ENCODE measurements around the gene LGR6.

The LGR6 gene

DNA sequence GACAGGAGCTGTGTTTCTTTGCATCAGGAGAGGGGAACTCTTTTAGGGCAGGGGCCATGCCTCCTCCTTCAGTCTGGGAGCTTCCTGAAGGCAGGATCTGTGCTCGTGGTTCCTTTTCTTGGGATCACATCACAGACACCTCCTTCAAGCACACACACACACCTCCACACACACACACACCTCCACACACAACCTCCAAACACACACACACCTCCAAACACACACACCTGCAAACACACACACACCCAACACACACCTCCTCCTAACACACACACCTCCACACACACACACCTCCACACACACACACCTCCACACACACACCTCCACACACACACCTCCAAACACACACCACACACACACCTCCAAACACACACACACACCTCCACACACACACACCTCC is 10.5 kb downstream of the LGR6 start:
- Histone ChIP-seq H3K9ac (no peak overlapping the region), H4K20me1 (peaks cover 0 to 5% (median 0%) of the 10 kb centered on the region in 11 experiments; a peak in 1 of 22 replicates), H3K9me3 (replicated peaks in 1 of 11) (peaks cover 0 to 4% (median 0%) of the 10 kb centered on the region in 11 experiments; a peak in 4 of 22 replicates), H3K36me3 (peaks cover 0 to 13% (median 0%) of the 10 kb centered on the region in 11 experiments; a peak in 2 of 22 replicates), H3K4me1 (peaks cover 15 to 74% (median 61%) of the 10 kb centered on the region in 10 experiments), H3K4me2 (peak overlapping the region in 4 of 11 experiments; percentile 0 to 95 (median 53); a peak in 2 of 22 replicates), H3K27me3 (peaks cover 0 to 12% (median 0%) of the 10 kb centered on the region in 11 experiments; a peak in 1 of 22 replicates), H3K4me3 (no peak overlapping the region), H3K27ac (no peak overlapping the region)
- TF ChIP-seq Cebpa-rat (IDR thresholded peaks at IDR 0.05) = no peak

DNA sequence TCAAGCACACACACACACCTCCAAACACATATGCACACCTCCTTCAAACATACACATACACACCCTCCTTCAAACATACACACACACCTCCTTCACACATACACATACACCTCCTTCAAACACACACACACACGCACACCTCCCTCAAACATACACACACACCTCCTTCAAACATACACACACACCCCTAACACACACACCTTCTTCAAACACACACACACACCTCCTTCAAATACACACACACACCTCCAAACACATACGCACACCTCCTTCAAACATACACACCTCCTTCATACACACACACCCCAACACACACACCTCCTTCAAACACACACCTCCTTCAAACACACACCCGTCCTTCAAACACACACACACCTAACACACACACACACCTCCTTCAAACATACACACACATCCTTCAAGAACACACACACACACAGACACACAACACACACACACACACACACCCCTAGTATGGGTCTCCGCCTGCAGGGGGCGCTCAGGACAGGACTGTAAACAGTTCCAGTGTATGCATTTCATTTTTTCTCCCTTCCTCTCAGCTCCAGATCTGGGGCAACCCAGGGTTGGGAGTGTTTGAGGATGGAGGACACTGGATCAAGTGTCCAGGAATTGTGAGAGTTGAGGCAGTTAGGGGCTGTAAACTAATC is 12.1 kb downstream of the LGR6 start:
- Histone ChIP-seq H3K4me1 (peaks cover 0 to 62% (median 46%) of the 10 kb centered on the region in 10 experiments; a peak in 17 of 20 replicates), H3K9ac (no peak overlapping the region), H3K9me3 (replicated peaks in 1 of 11) (peaks cover 0 to 4% (median 0%) of the 10 kb centered on the region in 11 experiments; a peak in 4 of 22 replicates), H4K20me1 (peaks cover 0 to 5% (median 0%) of the 10 kb centered on the region in 11 experiments; a peak in 1 of 22 replicates), H3K4me2 (no peak overlapping the region), H3K27me3 (peaks cover 0 to 4% (median 0%) of the 10 kb centered on the region in 11 experiments; a peak in 1 of 22 replicates), H3K4me3 (no peak overlapping the region), H3K27ac (no peak overlapping the region), H3K36me3 (peaks cover 0 to 13% (median 0%) of the 10 kb centered on the region in 11 experiments; a peak in 2 of 22 replicates)
- TF ChIP-seq Cebpa-rat (IDR thresholded peaks at IDR 0.05) = no peak

DNA sequence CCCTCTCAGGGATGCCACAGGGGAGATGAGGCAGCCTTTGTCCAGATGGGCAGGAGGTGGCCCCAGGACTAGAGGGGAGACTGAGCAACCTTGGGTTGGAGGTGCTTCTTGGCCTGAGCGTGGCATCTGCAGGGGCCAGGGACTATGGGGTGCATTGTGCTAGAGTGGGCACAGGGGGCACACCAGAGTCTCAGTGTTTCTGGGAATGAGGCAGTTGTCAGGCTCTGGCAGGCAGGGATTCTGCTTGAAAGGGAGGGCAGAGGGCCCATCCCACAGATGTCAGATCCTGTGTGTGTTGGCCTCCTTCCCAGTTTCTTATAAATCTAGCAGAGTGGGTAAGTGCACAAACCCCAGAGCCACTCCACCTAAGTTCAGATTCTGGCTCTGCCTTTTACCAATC is 13.7 kb downstream of the LGR6 start:
- Histone ChIP-seq H3K9me3 (replicated peaks in 1 of 11) (peaks cover 0 to 4% (median 0%) of the 10 kb centered on the region in 11 experiments; a peak in 4 of 22 replicates), H3K4me3 (no peak overlapping the region), H3K9ac (no peak overlapping the region), H4K20me1 (0 out of 22 replicates have a peak, but pooled peaks cover 0 to 2% (median 0%) of the 10 kb centered on the region in 11 experiments), H3K4me2 (peak overlapping the region in 3 of 11 experiments; percentile 26 to 32 (median 27); a peak in 4 of 22 replicates), H3K27ac (no peak overlapping the region), H3K4me1 (peaks cover 0 to 46% (median 29%) of the 10 kb centered on the region in 10 experiments; a peak in 16 of 20 replicates), H3K36me3 (peaks cover 0 to 13% (median 0%) of the 10 kb centered on the region in 11 experiments; a peak in 2 of 22 replicates), H3K27me3 (no peaks in the 10 kb centered on the region)
- no peak for TF ChIP-seq Cebpa-rat (IDR thresholded peaks at IDR 0.05)

DNA sequence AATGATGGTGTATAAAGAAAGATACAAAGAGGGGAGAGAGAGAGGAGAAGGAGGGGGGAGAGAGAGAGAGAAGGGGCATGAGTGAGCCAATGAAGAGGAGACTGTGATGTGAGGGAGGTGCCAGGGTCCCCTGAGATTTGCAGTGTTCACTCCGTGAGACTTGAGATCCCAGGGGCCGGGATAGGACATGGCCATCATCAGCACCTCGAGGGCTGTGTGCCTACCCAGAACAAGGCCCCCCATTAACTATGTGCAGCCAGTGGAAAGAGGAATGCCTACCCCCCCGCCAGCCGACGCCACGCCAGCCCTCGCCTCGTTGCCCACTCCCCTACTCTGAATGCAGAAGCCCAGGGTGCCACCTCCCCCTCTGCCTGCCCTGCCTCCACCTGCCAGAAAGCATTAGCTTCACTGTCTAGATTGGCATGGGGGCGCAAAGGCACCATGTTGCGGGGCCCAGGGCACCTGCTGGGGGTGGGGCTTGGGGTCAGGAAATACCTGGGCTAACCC is 14.8 kb downstream of the LGR6 start:
- no peak overlapping the region for H3K9ac ChIP-seq
- H3K27me3 ChIP-seq = peaks cover 0 to 3% (median 0%) of the 10 kb centered on the region in 11 experiments; a peak in 4 of 22 replicates
- no peak overlapping the region for H3K27ac ChIP-seq
- peaks cover 0 to 4% (median 0%) of the 10 kb centered on the region in 11 experiments; a peak in 4 of 22 replicates for H3K9me3 ChIP-seq (replicated peaks in 1 of 11)
- TF ChIP-seq Cebpa-rat (IDR thresholded peaks at IDR 0.05) = no peak
- peaks cover 0 to 36% (median 18%) of the 10 kb centered on the region in 10 experiments; a peak in 15 of 20 replicates for H3K4me1 ChIP-seq
- H3K4me2 ChIP-seq = peak overlapping the region in 5 of 11 experiments; percentile 7 to 41 (median 27); a peak in 7 of 22 replicates
- peaks cover 0 to 13% (median 0%) of the 10 kb centered on the region in 11 experiments; a peak in 2 of 22 replicates for H3K36me3 ChIP-seq
- H4K20me1 ChIP-seq = peaks cover 0 to 11% (median 0%) of the 10 kb centered on the region in 11 experiments; a peak in 1 of 22 replicates
- no peak overlapping the region for H3K4me3 ChIP-seq

DNA sequence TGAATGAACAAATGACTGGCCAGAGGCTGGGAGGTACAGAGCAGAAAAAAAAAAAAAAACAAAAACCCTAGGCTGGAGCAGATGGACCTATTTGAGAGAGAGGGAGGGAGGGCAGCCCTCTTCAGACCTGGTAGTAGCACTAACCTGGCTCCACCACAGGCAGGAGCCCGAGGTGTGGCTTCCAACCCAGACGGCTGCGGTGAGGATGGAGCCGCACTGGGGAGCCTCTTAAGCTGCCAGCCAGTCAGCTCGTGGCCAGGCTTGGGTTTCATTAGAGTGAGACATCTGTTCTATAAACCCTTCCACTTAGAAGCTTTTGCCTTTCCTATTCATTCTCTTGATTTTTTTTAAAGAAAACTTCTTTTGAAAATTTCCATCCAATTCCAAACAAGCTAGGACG is 16.8 kb downstream of the LGR6 start:
- no peak overlapping the region for H3K9ac ChIP-seq
- no peak overlapping the region for H3K4me2 ChIP-seq
- peaks cover 0 to 12% (median 0%) of the 10 kb centered on the region in 11 experiments; a peak in 2 of 22 replicates for H3K36me3 ChIP-seq

DNA sequence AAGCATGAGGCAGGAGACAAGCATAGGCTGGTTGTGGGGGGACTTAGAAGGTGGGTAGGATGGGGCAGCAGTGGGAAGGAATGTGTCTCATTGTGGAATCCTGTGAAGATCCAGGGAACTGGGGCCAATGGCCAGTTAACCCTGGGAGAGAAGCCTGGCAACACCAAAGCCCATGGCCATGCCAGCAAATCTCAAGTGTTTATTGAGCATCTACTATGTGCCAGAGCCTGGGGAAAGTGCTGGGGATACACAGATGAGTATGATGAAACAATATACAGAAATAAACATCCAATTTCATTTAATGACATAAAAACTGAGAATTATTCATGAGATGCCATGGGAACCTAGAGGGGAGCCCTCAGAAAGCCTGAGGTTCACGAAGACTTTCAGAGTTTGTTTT is 17.4 kb downstream of the LGR6 start:
- H3K4me1 ChIP-seq = peaks cover 3 to 47% (median 29%) of the 10 kb centered on the region in 10 experiments; a peak in 16 of 20 replicates
- H3K27ac ChIP-seq = no peak overlapping the region
- peaks cover 0 to 11% (median 0%) of the 10 kb centered on the region in 11 experiments; a peak in 1 of 22 replicates for H4K20me1 ChIP-seq
- H3K4me2 ChIP-seq = no peak overlapping the region
- H3K9ac ChIP-seq = no peak overlapping the region
- no peak overlapping the region for H3K4me3 ChIP-seq
- H3K9me3 ChIP-seq (replicated peaks in 1 of 11) = no peaks in the 10 kb centered on the region
- H3K36me3 ChIP-seq = peaks cover 0 to 6% (median 0%) of the 10 kb centered on the region in 11 experiments; a peak in 1 of 22 replicates
- peaks cover 0 to 25% (median 11%) of the 10 kb centered on the region in 11 experiments; a peak in 18 of 22 replicates for H3K27me3 ChIP-seq
- TF ChIP-seq Cebpa-rat (IDR thresholded peaks at IDR 0.05) = no peak

More for the DNA sequence above, 16.8 kb downstream of the LGR6 start:
- Histone ChIP-seq H3K4me1 (peaks cover 3 to 45% (median 26%) of the 10 kb centered on the region in 10 experiments; a peak in 16 of 20 replicates), H3K4me3 (no peak overlapping the region), H3K27ac (no peak overlapping the region), H4K20me1 (peaks cover 0 to 11% (median 0%) of the 10 kb centered on the region in 11 experiments; a peak in 1 of 22 replicates), H3K9me3 (replicated peaks in 1 of 11) (peaks cover 0 to 2% (median 0%) of the 10 kb centered on the region in 11 experiments; a peak in 4 of 22 replicates), H3K27me3 (peaks cover 0 to 21% (median 11%) of the 10 kb centered on the region in 11 experiments; a peak in 18 of 22 replicates)
- TF ChIP-seq Cebpa-rat (IDR thresholded peaks at IDR 0.05) = no peak

DNA sequence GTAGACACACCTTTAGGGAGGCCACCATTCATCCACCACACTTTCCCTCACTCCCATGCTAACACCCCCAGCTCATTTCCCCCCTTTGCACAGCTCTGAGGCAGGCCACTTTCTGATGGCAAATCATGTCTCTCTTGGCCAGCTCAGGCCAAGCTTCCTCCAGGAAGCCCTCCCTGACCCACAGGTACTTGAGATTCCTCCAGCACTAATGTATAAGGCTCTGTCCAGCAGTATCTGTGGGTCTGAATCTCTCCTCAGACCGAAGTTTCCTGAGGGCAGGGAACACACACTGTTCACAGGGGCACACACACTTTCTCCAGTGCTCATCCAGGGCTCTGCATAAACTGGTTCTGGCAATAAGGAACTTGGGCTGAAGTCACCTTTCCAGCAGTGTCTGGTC is 19.2 kb downstream of the LGR6 start:
- no peak overlapping the region for H3K4me3 ChIP-seq
- no peaks in the 10 kb centered on the region for H3K36me3 ChIP-seq
- peaks cover 0 to 30% (median 11%) of the 10 kb centered on the region in 11 experiments; a peak in 18 of 22 replicates for H3K27me3 ChIP-seq
- no peak overlapping the region for H3K9ac ChIP-seq
- H3K27ac ChIP-seq = no peak overlapping the region
- peaks cover 0 to 11% (median 0%) of the 10 kb centered on the region in 11 experiments; a peak in 2 of 22 replicates for H4K20me1 ChIP-seq
- no peaks in the 10 kb centered on the region for H3K9me3 ChIP-seq (replicated peaks in 1 of 11)
- TF ChIP-seq Cebpa-rat (IDR thresholded peaks at IDR 0.05) = no peak
- peaks cover 13 to 56% (median 37%) of the 10 kb centered on the region in 10 experiments; a peak in 19 of 20 replicates for H3K4me1 ChIP-seq
- no peak overlapping the region for H3K4me2 ChIP-seq

DNA sequence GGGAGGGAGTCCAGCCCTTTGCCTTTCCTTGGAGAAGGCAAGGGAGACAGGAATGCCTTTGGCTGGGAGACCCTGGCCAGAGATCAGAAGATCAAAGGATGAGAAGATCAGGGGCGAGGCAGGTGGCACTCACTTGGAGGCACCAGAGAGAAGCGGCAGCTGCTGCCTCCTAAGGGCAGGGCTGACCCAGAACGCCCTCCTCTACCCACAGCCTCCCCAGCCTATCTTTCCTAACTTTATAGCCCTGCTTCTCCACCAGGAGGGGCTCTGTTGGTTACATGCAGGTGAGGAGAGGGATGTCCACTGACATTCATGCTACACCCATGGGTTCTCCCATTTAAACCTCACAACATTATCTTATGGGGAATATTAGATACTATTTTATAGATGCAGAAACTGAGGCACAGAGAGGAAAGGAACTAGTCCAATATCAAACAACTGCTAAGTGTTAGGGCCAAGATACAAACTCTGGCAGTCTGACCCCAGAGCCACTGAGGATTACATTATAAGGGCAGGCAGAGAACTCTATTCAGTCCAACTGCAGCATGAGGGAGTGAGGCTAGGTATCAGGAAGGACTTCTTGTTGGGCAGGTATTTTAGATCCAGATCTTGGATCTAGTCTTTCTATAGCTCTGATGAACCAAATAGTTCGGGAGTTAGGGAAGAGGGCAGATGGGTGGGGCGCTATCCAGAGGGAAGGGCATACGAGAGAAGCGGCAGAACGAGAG is 19.9 kb downstream of the LGR6 start:
- H3K4me1 ChIP-seq = peaks cover 13 to 50% (median 34%) of the 10 kb centered on the region in 10 experiments; a peak in 19 of 20 replicates
- peaks cover 0 to 11% (median 0%) of the 10 kb centered on the region in 11 experiments; a peak in 2 of 22 replicates for H4K20me1 ChIP-seq
- no peaks in the 10 kb centered on the region for H3K9me3 ChIP-seq (replicated peaks in 1 of 11)
- no peaks in the 10 kb centered on the region for H3K36me3 ChIP-seq
- no peak for TF ChIP-seq Cebpa-rat (IDR thresholded peaks at IDR 0.05)
- peak overlapping the region; percentile 40 to 67 (median 50); a peak in 17 of 20 replicates for H3K4me3 ChIP-seq
- peak overlapping the region in 6 of 11 experiments; percentile 46 to 63 (median 51); a peak in 8 of 22 replicates for H3K9ac ChIP-seq
- H3K4me2 ChIP-seq = peak overlapping the region; percentile 85 to 94 (median 89)
- H3K27me3 ChIP-seq = peaks cover 0 to 30% (median 11%) of the 10 kb centered on the region in 11 experiments; a peak in 18 of 22 replicates
- H3K27ac ChIP-seq = no peak overlapping the region
